G401 (cell line): ENCODE results near the gene SLC22A23. TPM values are rescaled to one million over a fixed set of nuclear protein-coding genes. Genes with fewer than 3 reads are reported as not detected.
A peak's percentile ranks its signal among the peaks of the same experiment; 100 is the strongest.

Source experiments
- DNase-seq: peaks from one replicate; pipeline ENCODE4 v3.0.0-alpha.2; 2015; ENCODE audit warnings: low spot score
- in situ Hi-C: cut with HindIII; loops from 2 replicates; pipeline ENCODE4 v1.10.0; 2016; ENCODE audit warnings: low sequenced_read_pairs, mixed read lengths
- total RNA-seq: library from RNA; depleted of rRNA; stranded (reverse); fragments of >200 nt; shearing (Covaris generic); gene quantifications from 2 replicates; pipeline ENCODE4 v1.2.3, GENCODE V29; 2014

The SLC22A23 gene
- total RNA-seq, 1 experiment from 2014 or later: 0.20 TPM

- in situ Hi-C loops: no loop called here
Measured at GRCh38 chr6:3232017-3232945, 224.6 kb downstream of the SLC22A23 start.

GRCh38 chr6:3231247-3232016 lies 225.4 kb downstream of the SLC22A23 start:
- DNase-seq: peak; percentile 94
- in situ Hi-C loops: no loop called here

More at GRCh38 chr6:3232017-3232945, 224.6 kb downstream of the SLC22A23 start:
- peak; percentile 74 for DNase-seq

GRCh38 chr6:3230900-3231246 lies 226.0 kb downstream of the SLC22A23 start:
- peak; percentile 91 for DNase-seq
- in situ Hi-C loops: no loop called here

DNA sequence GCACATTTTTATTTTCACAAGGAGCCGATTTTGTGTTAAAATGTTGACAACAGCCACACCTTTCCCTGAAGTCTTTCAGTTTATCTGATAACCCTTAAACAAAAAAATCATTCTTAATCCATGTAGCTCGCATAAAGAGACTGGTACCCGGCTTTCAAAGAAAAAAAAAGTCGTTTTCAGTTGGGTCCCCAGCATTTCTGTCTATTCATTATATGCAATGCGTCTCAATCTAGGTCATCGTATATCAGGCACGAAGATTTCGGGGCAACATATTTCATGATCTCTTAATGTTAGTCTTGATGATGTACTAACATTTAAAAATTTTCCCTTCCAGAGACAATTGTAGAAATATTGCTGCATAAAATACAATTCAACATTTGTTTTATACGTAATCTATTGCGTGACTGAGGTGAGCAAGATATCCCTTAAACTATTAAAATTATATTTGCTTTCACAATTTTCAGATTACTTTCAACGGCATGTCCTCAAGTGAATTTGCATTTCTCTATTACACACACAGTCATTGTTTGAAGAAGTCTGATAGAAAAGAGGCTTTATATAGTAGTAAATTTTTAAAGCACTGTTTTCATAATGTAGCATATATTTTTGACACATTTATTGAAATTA lies 226.5 kb downstream of the SLC22A23 start:
- no peak for DNase-seq
- in situ Hi-C loops: no loop called here

- peak; percentile 52 for DNase-seq
Measured at GRCh38 chr6:3229566-3230178, 227.2 kb downstream of the SLC22A23 start.

GRCh38 chr6:3228771-3229565 lies 227.9 kb downstream of the SLC22A23 start:
- in situ Hi-C loops: no loop called here
- DNase-seq: no peak

More at GRCh38 chr6:3229566-3230178, 227.2 kb downstream of the SLC22A23 start:
- in situ Hi-C loops: no loop called here

- no peak for DNase-seq
- in situ Hi-C loops: no loop called here
Measured at GRCh38 chr6:3228046-3228671, 228.7 kb downstream of the SLC22A23 start.

GRCh38 chr6:3227363-3228045 lies 229.3 kb downstream of the SLC22A23 start, which contains the start of gene TUBB2B:
Gene TUBB2B, minus strand, starts transcription at chr6:3227653. Its CDS starts 110 bp downstream, at chr6:3227543.
- no peak for DNase-seq
- in situ Hi-C loops: no loop called here

- DNase-seq: no peak
- in situ Hi-C loops: no loop called here
Measured at GRCh38 chr6:3226481-3227362, 230.1 kb downstream of the SLC22A23 start.

- DNase-seq: no peak
- in situ Hi-C loops: no loop called here
Measured at GRCh38 chr6:3226042-3226441, 230.8 kb downstream of the SLC22A23 start.

- in situ Hi-C loops: no loop called here
- DNase-seq: no peak
Measured at GRCh38 chr6:3222506-3223038, 234.3 kb downstream of the SLC22A23 start.

GRCh38 chr6:3221578-3221977 lies 235.3 kb downstream of the SLC22A23 start:
- in situ Hi-C loops: no loop called here
- DNase-seq: no peak

GRCh38 chr6:3220366-3220765 lies 236.5 kb downstream of the SLC22A23 start:
- DNase-seq: no peak
- in situ Hi-C loops: no loop called here
